Peyer's patch (tissue), 4 donors: ENCODE data around the gene ZRANB2.

ENCODE experiments used
- POLR2A ChIP-seq, 2 donors: fragments of 450-650 bp; IDR thresholded peaks; one replicate each; pipeline ENCODE4 v1.5.1; 2017; ENCODE audit warnings: antibody characterized with exemption in 2 of 2, mild to moderate bottlenecking in 2 of 2, moderate library complexity in 2 of 2
- TF ChIP-seq, protein P1 (sequence below), 6 experiments: fragments of 450-650 bp in 4 of 6; fragments of 200-600 bp in 2 of 6; sonication (generic) in 1 of 6; IDR thresholded peaks; one replicate each; pipeline ENCODE4 v1.5.1; 2017 to 2019; ENCODE audit warnings: antibody characterized with exemption in 6 of 6, mild to moderate bottlenecking in 3 of 6, moderate library complexity in 1 of 6

DNA sequence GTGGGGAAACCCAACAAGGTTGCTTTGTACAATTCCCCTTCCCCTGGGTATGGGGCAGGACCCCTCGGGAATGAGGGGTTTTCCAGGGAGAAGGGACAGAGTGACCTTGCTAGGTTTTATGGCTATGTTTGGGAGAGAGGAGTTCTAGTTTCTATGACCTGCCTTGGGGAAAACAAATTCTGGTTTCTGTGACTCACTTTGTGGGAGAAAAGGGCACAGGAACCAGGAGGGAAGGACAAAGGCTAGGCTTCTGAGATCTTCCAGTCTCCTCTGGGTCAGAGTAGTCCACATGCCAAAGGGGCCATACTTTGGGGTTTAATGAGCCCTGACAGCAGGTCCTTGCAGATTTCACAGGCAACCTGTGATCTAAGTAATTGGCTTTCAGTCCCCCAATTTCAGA lies 27.7 kb downstream of the ZRANB2 start:
- TF ChIP-seq, protein P1, sequence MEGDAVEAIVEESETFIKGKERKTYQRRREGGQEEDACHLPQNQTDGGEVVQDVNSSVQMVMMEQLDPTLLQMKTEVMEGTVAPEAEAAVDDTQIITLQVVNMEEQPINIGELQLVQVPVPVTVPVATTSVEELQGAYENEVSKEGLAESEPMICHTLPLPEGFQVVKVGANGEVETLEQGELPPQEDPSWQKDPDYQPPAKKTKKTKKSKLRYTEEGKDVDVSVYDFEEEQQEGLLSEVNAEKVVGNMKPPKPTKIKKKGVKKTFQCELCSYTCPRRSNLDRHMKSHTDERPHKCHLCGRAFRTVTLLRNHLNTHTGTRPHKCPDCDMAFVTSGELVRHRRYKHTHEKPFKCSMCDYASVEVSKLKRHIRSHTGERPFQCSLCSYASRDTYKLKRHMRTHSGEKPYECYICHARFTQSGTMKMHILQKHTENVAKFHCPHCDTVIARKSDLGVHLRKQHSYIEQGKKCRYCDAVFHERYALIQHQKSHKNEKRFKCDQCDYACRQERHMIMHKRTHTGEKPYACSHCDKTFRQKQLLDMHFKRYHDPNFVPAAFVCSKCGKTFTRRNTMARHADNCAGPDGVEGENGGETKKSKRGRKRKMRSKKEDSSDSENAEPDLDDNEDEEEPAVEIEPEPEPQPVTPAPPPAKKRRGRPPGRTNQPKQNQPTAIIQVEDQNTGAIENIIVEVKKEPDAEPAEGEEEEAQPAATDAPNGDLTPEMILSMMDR (IDR thresholded peaks at IDR 0.05) = no peak
- no peak for TF ChIP-seq POLR2A (IDR thresholded peaks at IDR 0.05)
